HG03097 (cell line): ENCODE data around the gene MYO1E.
"Not testable (repeated sequence)": the region's sequence is repeated elsewhere in the genome, so short reads cannot be mapped to it uniquely, and the experiment has no call there.

Experiments used
- ATAC-seq: cut with Tn5 transposase; IDR thresholded peaks from one replicate; pipeline ENCODE4 v1.9.1; 2021; ENCODE audit not compliant: unreplicated experiment, low FRiP score

MYO1E gene

DNA sequence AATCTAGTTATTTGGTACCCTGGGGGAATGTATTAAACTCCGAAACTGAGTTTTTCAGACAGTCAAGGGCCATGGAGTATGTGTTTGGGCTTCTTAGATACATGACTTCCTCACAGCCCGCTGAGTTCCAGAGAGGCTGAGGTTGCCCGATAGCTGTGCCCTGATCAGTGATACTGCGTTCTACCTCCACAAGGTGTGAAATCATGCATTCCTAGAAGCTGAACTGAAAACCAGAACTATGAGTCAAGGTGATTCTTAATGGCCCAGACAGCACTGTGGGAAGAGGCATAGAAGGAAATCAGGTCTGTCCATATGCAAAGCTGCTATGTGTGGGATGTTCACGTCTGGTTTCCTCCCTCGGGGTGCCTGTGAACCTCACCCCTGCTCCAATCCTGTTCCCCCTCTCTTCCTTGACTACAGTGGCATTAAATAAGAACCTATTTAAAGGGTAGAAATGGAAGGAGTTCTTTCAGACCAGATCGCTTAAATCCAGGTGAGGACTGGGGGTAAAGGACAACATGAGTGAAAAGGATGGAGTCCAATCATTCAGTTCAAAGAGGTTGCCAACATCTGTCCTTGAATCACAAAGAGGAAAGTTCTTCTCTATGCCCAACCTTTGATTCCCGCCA lies 74.3 kb downstream of the MYO1E start:
- ATAC-seq = peak; percentile 58

DNA sequence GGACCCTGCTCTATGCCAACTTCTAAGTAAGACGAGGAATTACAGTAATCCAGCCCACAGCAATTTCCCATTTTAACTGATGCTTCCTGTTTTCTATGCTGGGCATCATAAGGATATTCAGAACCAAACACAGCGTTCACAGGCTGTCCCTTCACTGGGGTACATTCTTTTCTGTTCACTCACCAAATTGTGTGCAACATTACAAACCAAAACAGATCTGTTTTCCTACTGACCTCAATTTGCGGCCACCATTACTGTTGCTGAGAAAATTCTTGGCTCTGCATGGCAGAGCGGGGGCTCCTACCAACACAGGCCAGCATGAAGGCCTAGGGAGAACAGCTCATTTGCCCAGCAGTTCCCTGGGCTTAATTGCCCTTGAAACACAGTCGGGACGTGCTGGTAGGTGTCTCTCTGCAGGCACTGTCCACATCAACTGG lies 76.5 kb downstream of the MYO1E start:
- no peak for ATAC-seq

DNA sequence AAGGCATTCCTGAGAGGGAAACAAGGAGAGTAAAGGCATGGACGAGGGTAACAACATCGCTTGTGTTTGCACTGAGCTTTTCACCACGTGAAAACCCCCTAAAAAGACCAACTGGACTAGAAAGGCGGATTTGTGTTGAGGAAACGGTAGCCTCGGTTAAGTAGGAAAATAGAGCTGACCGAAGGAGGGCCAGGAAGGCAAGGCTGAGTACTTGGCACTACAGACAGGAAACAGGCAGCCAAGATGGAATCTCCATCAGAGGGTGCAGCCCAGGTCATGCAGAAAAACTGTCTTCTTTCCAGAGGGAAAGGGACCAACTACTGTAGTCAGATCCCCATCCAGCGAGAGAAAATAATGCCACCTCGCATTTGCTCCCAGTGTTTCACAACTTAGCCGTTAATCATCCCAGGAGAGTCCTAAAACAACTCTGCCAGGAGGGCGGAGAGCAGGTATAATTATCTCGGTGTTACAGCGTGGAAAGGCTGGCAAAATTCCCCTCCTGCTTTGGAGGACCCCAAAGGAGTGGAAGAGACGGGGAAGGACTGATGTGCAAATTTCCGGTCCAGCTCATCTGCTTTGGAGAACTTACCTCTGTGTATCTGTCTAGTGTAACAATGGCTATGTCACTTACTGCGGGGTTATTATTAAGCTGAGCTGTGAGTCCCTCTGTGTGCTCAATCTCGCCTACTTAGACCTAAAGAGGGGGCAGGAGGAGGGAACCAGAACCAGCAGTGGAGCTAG lies 77.2 kb downstream of the MYO1E start:
- ATAC-seq = no peak

DNA sequence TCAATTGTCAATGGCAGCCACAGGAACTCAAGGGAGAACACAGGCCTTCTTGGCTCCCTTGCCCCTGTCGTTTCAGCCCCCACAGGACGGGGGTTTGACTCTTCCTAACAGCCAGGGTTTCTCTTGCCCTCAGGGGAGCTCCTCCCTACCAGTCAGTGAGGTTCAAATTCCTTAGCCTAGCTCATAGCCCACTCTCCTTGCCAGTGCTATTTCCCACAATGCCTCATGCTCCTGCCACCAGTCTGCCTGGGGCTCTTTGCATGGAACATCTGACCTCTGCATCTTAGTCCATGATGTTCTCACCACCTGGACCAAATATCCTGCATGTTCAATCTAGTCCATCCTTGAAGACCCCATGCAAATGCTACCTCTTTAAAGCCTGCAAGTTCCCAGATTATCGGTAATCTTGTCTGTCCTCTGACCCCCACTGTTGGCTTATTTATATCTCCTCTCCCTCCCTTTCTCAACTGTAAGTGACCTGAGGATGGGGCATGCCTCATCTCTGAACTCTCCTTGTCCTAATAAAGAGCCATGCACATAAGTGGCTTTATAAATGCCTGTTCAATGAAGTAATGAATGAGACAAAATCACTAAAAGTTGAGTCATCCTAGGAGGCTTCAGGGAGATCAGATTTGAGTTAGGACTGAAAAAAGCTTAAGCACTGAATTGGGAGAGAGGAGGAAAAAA lies 78.0 kb downstream of the MYO1E start:
- ATAC-seq = no peak

DNA sequence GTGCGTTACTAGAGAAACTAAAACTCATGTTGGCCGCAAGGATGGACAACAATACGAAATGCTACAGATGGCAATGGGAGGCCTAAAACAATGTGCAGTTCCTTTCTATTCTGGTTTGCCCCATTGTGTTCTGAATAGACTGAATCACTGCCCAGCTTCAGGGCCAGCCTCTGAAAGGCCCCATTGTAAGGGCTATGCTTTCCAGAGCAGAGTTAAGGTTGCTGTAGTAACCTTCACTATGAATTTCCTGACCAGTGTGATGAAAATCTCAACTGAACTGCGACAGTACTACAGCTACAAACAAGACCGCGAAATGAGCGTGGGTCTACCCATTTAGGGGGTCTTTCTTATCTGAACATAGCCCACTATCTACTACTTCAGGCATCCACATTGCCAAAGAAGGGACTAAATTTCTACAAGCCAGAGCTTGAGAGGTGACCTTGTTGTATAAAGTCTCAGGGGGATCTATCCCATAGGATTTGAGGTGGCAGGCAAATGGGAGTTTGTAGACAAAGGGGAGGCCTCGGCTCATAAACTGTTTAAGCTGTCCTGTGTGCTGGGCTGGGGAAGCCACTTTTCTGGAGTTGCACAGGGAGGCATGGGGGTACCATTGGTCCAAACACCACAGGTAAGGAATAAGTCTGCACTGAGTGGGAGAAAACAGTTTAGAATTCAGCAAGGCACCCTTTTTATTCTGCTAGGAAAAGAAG lies 80.1 kb downstream of the MYO1E start:
- no peak for ATAC-seq

DNA sequence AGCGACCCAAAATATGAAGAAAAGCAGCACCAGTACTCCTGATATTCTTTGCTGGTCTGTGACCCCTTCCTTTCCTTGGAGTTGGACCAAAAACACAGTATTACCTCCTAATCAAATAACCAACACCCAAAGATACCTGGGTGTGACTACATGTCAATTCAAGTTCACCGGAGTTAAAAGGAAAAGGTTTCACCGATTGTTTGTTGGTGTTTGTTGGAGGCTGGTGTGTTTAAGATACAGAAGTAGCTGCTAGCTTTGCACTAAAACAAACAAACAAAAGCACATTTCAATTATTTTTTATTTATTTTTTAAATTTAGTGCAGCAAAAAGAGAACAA lies 81.5 kb downstream of the MYO1E start:
- no peak for ATAC-seq

DNA sequence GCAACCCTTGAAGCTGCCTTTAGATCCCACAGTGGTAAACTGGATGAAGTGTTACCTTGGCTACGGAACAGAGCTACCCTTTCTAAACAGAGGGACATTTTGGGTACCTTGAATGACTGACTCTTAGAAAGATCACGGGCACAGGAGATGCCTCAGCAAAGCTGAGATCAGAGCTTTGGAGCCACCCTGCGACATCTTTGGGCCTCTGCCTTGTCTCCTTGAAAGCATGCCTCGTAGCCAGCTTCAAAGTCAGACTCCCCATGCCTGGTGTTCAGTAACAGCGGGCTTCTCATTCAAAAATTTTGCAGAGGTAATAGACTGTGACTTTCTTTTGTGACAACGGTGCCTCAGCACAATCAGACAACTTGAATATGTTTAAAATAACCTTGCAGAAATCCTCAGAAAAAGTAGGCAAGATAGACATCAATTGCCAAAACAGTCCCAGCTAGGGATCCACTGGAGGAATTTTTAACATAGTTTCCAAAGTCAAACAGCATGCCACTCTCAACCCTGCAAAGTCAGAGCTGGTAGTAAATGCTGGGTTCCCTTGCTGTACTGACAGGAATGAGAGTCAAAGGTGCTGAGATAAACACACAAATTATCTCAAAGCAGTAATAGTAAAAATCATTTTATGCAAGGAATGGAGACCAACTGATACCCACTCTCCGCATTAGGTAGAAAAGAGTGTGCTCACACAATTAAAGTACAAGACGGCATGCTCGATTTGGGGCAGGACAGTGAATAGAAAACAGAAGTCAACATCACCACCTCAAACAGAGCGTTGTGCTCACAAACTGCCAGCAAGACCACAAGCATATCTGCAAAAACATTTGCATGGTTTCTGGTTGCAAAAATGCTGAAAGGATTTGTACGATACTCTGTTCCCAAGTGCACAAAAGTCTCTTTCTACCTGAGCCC lies 82.1 kb downstream of the MYO1E start:
- no peak for ATAC-seq

DNA sequence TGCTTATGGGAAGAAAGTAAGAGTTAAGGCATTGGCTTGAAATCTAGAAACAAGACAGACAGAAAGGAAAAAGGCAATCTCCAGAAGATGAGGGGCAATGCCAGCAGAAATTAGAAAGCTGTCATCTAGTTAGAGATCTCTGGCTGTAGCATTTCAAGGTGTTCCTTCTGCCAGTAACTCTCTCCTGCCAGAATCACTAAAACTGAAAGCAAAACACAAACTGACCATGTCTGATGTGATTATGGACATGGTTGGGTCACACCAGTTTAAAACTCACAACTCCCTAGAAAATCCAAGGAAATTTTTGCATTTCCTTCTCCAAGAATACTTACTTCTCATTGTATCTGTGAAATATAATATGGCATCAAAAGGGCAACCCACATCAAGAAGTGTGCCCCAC lies 83.1 kb downstream of the MYO1E start:
- no peak for ATAC-seq

DNA sequence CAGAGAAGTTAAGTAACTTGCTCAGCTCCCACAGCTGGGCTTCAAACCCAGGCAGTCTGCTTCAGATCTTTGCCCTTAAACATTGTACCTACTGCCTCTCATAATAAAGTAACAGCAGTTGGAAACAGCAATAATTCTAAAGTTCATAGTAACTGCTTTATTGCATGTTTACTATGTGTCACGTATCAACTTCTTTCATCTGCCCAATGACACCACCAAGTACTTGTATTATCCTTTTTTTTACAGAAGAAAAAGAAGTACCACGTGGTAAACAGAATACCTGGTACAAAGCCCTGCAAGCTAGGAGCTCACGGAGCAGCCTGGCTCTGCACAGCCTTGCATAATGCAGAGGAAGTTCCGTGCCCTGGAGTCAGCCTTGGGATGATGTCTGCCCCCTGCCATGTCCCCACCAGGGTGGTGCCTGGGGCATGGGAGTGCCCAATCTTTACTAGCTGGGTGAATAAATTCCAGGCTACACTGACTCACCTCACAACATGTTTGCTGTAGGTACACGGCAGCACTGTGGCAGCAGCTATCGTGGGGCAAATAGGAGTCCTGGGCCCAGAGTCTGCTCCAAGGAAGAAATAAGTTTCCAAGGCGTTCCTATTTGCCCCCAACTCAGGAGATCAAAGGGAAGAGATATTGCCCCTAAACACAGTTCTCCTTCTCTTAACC lies 88.8 kb downstream of the MYO1E start:
- ATAC-seq = no peak

DNA sequence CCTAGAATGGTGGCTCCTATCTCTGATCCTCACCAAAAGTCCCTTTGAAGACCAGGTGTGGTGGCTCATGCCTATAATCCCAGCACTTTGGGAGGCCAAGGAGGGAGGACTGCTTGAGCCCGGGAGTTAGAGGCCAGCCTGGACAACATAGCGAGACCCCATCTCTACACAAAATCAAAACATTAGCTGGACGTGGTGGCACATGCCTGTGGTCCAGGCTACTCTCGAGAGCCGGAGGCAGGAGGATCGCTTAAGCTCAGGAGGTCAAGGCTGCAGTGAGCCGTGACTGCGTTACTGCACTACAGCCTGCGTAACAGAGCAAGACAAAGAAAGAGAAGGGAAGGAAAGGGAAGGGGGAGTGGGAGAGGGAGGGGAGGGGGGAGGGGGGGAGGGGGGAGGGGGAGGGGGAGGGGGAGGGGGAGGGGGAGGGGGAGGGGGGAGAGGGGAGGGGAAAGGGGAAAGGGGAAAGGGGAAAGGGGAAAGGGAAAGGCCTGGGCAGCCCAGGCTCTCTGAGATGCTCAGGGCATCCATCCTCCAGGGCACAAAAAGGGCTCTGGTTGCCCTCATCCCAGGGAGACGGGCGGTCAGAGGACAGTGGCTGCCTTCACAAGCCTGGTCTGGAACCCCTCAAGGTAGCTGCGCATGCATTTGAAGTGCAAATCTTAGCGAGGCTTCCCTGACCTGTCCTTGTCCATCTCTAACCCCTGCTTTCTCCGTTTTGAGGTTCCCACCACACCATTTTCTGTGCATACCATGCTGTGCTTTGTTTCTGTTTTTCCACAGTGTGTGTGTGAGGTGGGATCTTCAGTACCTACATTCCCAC lies 89.9 kb downstream of the MYO1E start:
- ATAC-seq = no peak

DNA sequence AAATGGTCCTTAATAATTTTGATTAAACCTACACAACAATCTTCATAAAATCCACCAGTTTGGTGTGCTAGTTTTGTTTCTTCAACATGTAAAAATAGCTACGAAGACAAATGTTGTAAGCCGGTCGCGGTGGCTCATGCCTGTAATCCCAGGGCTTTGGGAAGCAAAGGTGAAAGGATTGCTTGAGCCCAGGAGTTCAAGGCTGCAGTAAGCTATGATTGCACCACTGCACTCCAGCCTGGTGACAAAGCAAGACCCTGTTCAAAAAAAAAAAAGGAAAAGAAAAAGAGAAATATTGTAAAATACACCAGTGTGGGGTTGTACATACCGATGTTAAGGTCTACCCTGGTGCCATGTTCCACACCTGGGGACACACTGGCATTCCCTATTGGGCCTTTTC lies 91.0 kb downstream of the MYO1E start:
- ATAC-seq = no peak

DNA sequence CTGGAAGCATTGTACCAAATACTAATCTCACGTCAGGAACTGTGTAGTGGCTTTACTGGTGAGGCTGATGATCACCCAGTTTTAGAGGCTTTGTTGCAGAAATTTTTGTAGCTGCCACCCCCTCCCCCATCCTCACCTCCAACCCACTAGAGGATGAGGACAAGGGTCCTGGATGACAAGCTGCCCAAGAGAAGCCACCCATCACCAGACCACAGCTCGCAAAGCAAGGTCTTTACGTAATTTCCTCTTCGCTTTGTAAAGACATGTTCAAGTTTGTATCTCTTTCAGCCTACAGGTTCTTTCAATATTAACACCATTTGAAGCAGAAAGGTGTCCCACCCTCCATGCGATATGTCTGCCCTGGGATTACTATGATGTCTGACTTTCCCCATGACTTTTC lies 91.8 kb downstream of the MYO1E start:
- ATAC-seq = no peak

DNA sequence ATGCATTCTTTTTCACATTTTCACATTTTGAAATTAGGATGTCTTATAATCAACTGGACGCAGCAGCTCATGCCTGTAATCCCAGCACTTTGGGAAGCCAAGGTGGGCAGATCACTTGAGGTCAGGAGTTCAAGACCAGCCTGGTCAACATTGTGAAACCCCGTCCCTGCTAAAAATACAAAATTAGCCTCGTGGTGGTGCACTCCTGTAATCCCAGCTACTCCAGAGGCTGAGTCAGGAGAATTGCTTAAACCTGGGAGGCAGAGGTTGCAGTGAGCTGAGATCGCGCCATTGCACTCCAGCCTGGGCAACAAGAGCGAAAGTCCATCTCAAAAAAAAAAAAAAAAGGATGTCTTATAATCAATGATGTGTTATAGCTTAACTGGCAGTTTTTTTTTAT lies 92.4 kb downstream of the MYO1E start:
- not testable (repeated sequence) for ATAC-seq

DNA sequence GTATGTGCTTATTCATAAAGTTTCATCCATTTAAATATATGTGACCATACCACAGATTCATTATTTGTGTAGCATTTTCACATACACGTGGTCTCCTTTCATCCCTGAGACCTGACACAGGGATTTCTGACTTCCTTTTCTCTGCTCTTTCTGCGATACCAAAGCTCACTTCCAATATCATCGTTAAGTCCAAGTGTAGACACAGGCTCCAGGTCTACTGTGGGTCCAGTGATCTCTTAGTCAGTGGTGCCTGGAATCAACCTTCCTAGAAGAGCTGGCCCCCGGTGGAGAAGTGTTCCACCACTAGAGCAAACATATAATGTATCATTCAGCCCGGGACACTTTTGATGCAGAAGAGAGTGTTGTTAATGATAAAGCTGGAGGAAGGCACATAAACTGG lies 93.6 kb downstream of the MYO1E start:
- ATAC-seq = no peak

DNA sequence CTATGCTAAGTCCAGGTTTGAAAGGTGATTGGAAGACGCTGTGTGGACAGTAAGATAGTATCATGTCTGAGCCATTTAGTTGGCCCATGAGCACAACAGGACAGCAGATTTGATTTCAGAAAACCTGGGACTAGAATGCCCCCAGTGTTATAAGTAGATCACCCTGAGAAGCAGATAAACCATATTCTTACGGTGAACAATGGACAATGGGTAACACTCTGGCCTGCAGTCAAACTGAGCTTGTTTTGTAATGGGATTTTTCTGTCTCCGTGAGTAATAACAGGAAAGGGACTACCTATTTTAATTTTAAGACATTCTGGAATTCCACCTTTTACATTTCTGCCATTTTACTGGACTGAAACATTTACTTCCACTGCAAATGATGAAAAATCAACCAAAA lies 94.6 kb downstream of the MYO1E start:
- ATAC-seq = no peak

DNA sequence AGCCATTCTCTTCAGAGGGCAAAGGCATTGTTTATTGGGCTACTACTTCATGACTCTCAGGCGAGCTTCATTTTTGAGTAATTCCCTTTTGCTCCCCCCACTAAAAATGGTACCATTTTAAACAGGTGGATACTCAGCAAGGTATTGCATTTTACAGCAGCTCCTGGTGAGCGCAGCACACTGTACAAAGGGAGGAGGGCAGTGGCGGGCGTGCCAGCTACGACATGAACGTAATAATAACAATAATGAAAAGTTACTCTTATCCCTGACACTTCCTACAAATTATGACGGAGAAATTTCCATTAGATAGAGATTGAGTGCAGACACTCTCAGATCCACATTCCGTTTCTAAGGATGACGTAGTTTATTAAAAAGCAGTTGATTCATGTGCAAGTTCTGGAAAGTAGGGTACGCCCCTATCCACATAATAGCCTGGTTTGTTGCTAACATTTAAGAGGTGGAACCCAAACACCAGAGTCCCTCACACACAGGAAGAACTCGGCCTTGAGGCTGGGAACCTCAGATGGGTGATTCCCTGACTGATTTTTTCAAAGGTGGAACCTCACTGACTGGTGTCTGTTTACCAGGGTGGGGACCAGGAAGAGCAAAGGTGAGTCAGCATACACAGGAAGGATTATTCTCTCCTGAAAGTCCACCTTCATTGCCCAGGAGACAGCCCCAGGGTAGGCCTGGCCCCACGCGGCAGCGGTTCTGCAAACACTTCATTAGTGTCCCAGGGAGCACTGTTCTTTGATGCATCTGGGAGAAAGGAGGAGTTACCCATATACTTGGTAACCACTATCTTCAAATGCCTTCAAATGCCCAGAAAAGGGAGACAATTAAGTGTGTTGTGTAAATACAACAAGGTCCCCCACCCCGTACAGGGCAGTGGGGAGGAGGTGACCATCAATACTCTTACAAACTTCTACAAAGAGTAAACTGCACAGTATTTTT lies 96.2 kb downstream of the MYO1E start:
- no peak for ATAC-seq

DNA sequence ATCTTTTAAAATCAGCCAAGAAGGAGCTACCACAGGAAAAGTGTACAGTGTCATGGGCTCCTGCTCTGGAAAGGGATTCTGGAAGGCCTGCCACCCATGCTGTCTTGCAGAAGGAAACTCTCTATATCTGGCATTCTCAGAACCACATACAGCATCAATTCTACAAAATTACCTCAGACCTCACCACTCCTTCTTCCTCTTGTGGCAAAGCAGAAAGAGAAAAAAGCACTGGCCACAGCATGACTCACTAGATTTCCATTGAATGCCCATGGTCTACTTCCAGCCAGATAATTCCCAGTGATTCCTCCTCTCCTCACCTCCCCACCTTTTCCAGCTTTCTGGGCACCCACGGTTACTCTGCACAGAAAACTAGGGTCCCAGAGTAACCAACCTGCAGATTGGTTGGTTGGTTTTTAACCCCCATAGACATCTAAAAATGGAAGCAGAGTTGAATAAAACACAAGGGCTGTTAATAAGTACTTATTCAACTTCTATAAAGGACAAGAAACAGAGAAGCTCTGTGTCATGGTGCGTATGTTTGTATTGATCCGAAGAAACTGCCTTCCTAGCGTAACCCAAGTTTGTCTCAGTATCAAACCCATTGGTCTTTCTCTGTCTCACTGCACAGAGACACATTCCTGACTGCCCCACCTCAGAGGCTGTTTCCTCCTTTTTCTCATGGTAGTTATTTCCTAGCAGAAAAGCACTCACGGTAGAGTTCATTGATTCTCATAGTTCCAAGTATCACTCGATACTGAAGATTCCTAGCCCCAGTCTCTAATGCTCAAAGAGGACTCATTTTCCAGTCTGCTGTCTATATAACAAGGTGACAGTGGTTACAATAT lies 98.3 kb downstream of the MYO1E start:
- ATAC-seq = no peak
